GM12878 (cell line): ENCODE data around the gene CERK. TPM values are rescaled to one million over a fixed set of nuclear protein-coding genes. Genes with fewer than 3 reads are reported as not detected.

Experiments used
- ATAC-seq: fragments of 200-7000 bp; cut with Tn5 transposase; 3 replicates; pipeline ENCODE4 v1.9.1; 2020; ENCODE audit warnings: mild to moderate bottlenecking, moderate library complexity
- BruUV-seq: library from RNA; stranded (reverse); fragments of 400-500 nt; replicated peaks from 2 replicates; lab custom pipeline; 2021; lab: Mats Ljungman, UMichigan
- CTCF ChIA-PET: fragments of 300-600 bp; sonication (Branson Sonifier 250); formaldehyde crosslinking; extraction: SDS; loops from one replicate; lab custom pipeline; 2021; ENCODE audit warnings: inconsistent platforms; lab: Yijun Ruan, JAX
- POLR2A ChIA-PET: fragments of 350-600 bp; formaldehyde crosslinking; extraction: SDS; loops from one replicate; lab custom pipeline; 2021; ENCODE audit warnings: inconsistent platforms; lab: Charles Lee
- RAD21 ChIA-PET: fragments of 300-600 bp; sonication (Branson Sonifier 250); formaldehyde crosslinking; loops from one replicate; lab custom pipeline; 2023; ENCODE audit warnings: antibody characterized with exemption; ENCODE audit not compliant: unreplicated experiment; lab: Charles Lee
- SMC1A ChIA-PET: fragments of 300-600 bp; sonication (Branson Sonifier 250); formaldehyde crosslinking; loops from one replicate; lab custom pipeline; 2023; ENCODE audit not compliant: unreplicated experiment, uncharacterized antibody; lab: Charles Lee
- DNase-seq: peaks from one replicate; pipeline ENCODE4 v3.0.0-alpha.2; 2011; ENCODE audit warnings: low read depth, low spot score
- FAIRE-seq: peaks from 3 replicates; lab custom pipeline; 2011; peaks lifted over from hg19 to GRCh38; lab: Jason Lieb, UNC
- H2AFZ ChIP-seq: 2 replicates; pipeline ENCODE4 v1.6.0; 2011; ENCODE audit warnings: low read depth, low read length, control low read depth; ENCODE audit not compliant: control insufficient read depth
- H3K27ac ChIP-seq: 2 replicates; pipeline ENCODE4 v1.5.1; 2011; ENCODE audit warnings: control low read depth; ENCODE audit not compliant: control insufficient read depth, insufficient read depth
- H3K27me3 ChIP-seq, 2 experiments: replicated peaks in 1 of 2; 2 replicates each; pipeline versions ENCODE4 v1.6.0 to v1.6.1; 2011; ENCODE audit warnings: low read length in 1 of 2; ENCODE audit not compliant: control insufficient read depth in 2 of 2, insufficient read depth in 2 of 2
- H3K36me3 ChIP-seq, 2 experiments: 2 replicates each; pipeline ENCODE4 v1.5.1; 2011; ENCODE audit warnings: low read length in 1 of 2; ENCODE audit not compliant: control insufficient read depth in 2 of 2, insufficient read depth in 2 of 2
- H3K4me1 ChIP-seq: 2 replicates; pipeline ENCODE4 v1.6.1; 2011; ENCODE audit warnings: mild to moderate bottlenecking, low read length, moderate library complexity, mixed read lengths; ENCODE audit not compliant: control insufficient read depth, insufficient read depth
- H3K4me2 ChIP-seq: 2 replicates; pipeline ENCODE4 v1.6.0; 2011; ENCODE audit warnings: control low read depth; ENCODE audit not compliant: control insufficient read depth, insufficient read depth
- H3K4me3 ChIP-seq: fragments of 200-600 bp; sonication (generic); 2 replicates; pipeline ENCODE4 v1.5.1; 2016
- H3K79me2 ChIP-seq: 2 replicates; pipeline ENCODE4 v1.6.0; 2011; ENCODE audit warnings: low read length; ENCODE audit not compliant: control insufficient read depth, insufficient read depth
- H3K9ac ChIP-seq: 2 replicates; pipeline ENCODE4 v1.8.0; 2011; ENCODE audit warnings: low read length, control low read depth, mixed read lengths; ENCODE audit not compliant: control insufficient read depth, insufficient read depth
- H3K9me3 ChIP-seq: replicated peaks from 3 replicates; pipeline ENCODE4 v1.5.1; 2011; ENCODE audit warnings: mild to moderate bottlenecking, low read length; ENCODE audit not compliant: control insufficient read depth, insufficient read depth
- H4K20me1 ChIP-seq: 2 replicates; pipeline ENCODE4 v1.6.0; 2011; ENCODE audit not compliant: control insufficient read depth, insufficient read depth
- BACH1 ChIP-seq: fragments of 450-650 bp; IDR thresholded peaks from 2 replicates; pipeline ENCODE4 v1.6.1; 2017; ENCODE audit warnings: mild to moderate bottlenecking, borderline replicate concordance
- BRCA1 ChIP-seq: IDR thresholded peaks from 2 replicates; pipeline ENCODE4 v1.6.1; 2011; ENCODE audit warnings: low read depth, low read length, improper control_type of control experiment
- MEF2B ChIP-seq: fragments of 450-650 bp; IDR thresholded peaks from 2 replicates; pipeline ENCODE4 v1.6.1; 2018; ENCODE audit warnings: mild to moderate bottlenecking, moderate library complexity; ENCODE audit not compliant: partially characterized antibody, poor library complexity, severe bottlenecking
- MYB ChIP-seq: fragments of 150-350 bp; IDR thresholded peaks from 2 replicates; pipeline ENCODE4 v1.6.1; 2014; ENCODE audit warnings: mild to moderate bottlenecking, low read depth, low read length, borderline replicate concordance
- NBN ChIP-seq: fragments of 450-650 bp; IDR thresholded peaks from 2 replicates; pipeline ENCODE4 v1.6.1; 2016
- NRF1 ChIP-seq: conservative IDR thresholded peaks from 2 replicates; pipeline ENCODE4 v1.6.1; 2011; ENCODE audit warnings: mild to moderate bottlenecking, low read depth, low read length, improper control_type of control experiment
- RCOR1 ChIP-seq: conservative IDR thresholded peaks from 2 replicates; pipeline ENCODE4 v1.6.1; 2012; ENCODE audit warnings: low read depth, low read length, improper control_type of control experiment
- TAF1 ChIP-seq: IDR thresholded peaks from 2 replicates; pipeline ENCODE4 v1.6.1; 2011; ENCODE audit warnings: mild to moderate bottlenecking, low read depth, low read length, borderline replicate concordance
- TBL1XR1 ChIP-seq: IDR thresholded peaks from 2 replicates; pipeline ENCODE4 v1.6.1; 2012; ENCODE audit warnings: low read depth, low read length, improper control_type of control experiment
- ZBED1 ChIP-seq: IDR thresholded peaks from 2 replicates; pipeline ENCODE4 v1.6.1; 2016; ENCODE audit warnings: borderline replicate concordance
- ZNF217 ChIP-seq: fragments of 450-650 bp; IDR thresholded peaks from 2 replicates; pipeline ENCODE4 v1.6.1; 2017; ENCODE audit warnings: antibody characterized with exemption, mild to moderate bottlenecking
- WGBS: methylation state at CpG from one replicate; pipeline ENCODE4 v1.1.6; 2016; ENCODE audit warnings: low lambda C conversion rate; ENCODE audit not compliant: insufficient replicate concordance, insufficient coverage; ENCODE audit errors: missing lambda C conversion rate; 5-methylcytosine and 5-hydroxymethylcytosine counted together
- in situ Hi-C: fragments of 300-500 bp; cut with MboI; formaldehyde crosslinking; loops from 9 replicates; pipeline ENCODE4 v1.14.3; 2018; ENCODE audit warnings: mixed read lengths
- intact Hi-C: fragments of 100-400 bp; cut with micrococcal nuclease; formaldehyde crosslinking; loops from one replicate; pipeline ENCODE4 v1.14.2; 2022; ENCODE audit not compliant: unreplicated experiment
- polyA plus RNA-seq, 11 experiments: library from polyadenylated mRNA; depleted of rRNA in 4 of 11; unstranded in 6 of 11; stranded (reverse) in 5 of 11; fragments of >200 nt; fragmentation: Nextera tagmentation in 4 of 11; fragmentation: Illumina TruSeq in 1 of 11; extraction: Ambion mirVana in 4 of 11; extraction: Trizol in 1 of 11; gene quantifications; 1 replicate in 1 of 11; 2 replicates in 10 of 11; pipeline versions ENCODE4 v1.2.1 to v1.2.3, GENCODE V29; 2011 to 2016; ENCODE audit warnings: inconsistent platforms in 2 of 11, missing spikeins in 2 of 11, low read depth in 1 of 11
- total RNA-seq, 4 experiments: library from RNA; depleted of rRNA in 3 of 4; stranded (reverse); fragments of >200 nt in 3 of 4; fragmentation: Illumina TruSeq in 1 of 4; extraction: Trizol in 1 of 4; gene quantifications; 2 replicates each; pipeline versions ENCODE4 v1.2.1 to v1.2.3, GENCODE V29; 2013 to 2021
- TF ChIP-seq, protein P1 (sequence below), 3 experiments: IDR thresholded peaks in 2 of 3; conservative IDR thresholded peaks in 1 of 3; 2 replicates each; pipeline ENCODE4 v1.5.1; 2011; ENCODE audit warnings: low read depth in 3 of 3, low read length in 3 of 3, mild to moderate bottlenecking in 3 of 3, control low read depth in 2 of 3, moderate library complexity in 2 of 3, inconsistent platforms in 1 of 3, mixed read lengths in 1 of 3; ENCODE audit not compliant: control insufficient read depth in 2 of 3, insufficient read depth in 1 of 3; ENCODE audit errors: extremely low read depth in 1 of 3
- TF ChIP-seq, protein P2 (sequence below): IDR thresholded peaks from 2 replicates; pipeline ENCODE4 v1.6.1; 2012; ENCODE audit warnings: low read depth, low read length, improper control_type of control experiment

Gene CERK
- total and polyA plus RNA-seq, 10 of the 15 experiments (the other 5 are each of a cell fraction or from before 2014, with no cell fraction given): 4.0 to 41.1 (median 30.2) TPM

DNA sequence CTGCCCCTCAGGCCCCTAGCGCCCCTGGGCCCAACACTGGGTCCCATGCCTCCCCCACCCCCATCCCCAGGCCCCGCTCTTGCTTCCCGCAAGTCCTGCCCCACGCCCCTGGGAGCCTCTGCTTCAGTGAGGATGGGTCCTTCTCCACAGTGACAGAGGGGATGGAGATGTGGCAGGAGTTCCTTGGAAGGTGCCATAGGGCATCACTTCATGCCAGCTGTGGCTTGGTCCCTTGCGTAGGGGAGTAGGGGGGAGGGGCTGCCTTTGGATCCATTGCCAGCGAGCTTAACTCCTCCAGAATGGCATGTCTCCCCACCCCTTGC is 14.9 kb upstream of the CERK start (continued):
- TF ChIP-seq, protein P1, sequence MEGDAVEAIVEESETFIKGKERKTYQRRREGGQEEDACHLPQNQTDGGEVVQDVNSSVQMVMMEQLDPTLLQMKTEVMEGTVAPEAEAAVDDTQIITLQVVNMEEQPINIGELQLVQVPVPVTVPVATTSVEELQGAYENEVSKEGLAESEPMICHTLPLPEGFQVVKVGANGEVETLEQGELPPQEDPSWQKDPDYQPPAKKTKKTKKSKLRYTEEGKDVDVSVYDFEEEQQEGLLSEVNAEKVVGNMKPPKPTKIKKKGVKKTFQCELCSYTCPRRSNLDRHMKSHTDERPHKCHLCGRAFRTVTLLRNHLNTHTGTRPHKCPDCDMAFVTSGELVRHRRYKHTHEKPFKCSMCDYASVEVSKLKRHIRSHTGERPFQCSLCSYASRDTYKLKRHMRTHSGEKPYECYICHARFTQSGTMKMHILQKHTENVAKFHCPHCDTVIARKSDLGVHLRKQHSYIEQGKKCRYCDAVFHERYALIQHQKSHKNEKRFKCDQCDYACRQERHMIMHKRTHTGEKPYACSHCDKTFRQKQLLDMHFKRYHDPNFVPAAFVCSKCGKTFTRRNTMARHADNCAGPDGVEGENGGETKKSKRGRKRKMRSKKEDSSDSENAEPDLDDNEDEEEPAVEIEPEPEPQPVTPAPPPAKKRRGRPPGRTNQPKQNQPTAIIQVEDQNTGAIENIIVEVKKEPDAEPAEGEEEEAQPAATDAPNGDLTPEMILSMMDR (IDR thresholded peaks at IDR 0.05 in 2 of 3, conservative IDR thresholded peaks at IDR 0.05 in 1 of 3; ENCODE audit: control insufficient read depth in 2 of 3, extremely low read depth in 1 of 3, insufficient read depth in 1 of 3, low read depth in 3 of 3, low read length in 3 of 3): no peak
- TF ChIP-seq TAF1 (no peak), MEF2B (no peak), TBL1XR1 (no peak)
- TF ChIP-seq, protein P2, sequence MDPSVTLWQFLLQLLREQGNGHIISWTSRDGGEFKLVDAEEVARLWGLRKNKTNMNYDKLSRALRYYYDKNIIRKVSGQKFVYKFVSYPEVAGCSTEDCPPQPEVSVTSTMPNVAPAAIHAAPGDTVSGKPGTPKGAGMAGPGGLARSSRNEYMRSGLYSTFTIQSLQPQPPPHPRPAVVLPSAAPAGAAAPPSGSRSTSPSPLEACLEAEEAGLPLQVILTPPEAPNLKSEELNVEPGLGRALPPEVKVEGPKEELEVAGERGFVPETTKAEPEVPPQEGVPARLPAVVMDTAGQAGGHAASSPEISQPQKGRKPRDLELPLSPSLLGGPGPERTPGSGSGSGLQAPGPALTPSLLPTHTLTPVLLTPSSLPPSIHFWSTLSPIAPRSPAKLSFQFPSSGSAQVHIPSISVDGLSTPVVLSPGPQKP: no peak

DNA sequence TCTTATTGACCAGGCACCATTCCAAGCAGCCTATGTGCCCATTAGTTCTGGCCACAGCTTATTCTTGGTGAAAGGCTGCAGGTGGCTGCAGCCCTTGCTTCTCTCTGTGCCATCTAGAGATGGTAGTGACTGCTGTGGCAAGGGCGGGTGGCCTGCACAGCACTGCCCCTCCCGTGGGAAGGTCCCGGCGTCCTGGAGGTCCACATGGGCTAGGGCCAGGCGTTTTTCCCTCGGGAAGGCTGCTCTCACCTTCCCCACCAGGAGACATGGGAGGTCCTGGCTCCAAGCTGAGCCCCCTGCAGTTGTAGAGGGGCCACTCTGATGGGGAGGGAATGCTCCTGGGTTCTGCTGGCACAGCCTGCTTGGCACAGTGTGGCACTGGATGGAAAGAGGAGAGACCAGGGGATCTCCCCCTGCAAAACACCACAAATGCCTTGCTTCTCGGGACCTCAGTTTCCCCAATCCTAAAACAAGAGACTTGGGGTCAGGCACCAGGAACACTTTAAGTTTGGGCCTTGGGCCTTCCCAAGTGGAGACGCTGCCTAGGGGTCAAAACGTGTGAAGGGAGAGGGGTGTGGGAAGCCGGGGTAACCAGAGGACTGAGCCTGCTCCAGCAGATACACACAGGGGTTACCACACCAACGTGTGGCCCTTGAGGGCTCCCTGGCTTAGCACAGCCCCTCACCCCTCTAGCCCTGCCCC is 14.4 kb upstream of the CERK start:
- ChIA-PET SMC1A (no interaction called here), POLR2A (no interaction called here), RAD21 (no interaction called here), CTCF (no interaction called here)
- no peak overlapping the region for H3K9ac ChIP-seq
- H3K4me3 ChIP-seq: no peak overlapping the region
- TF ChIP-seq BRCA1: no peak
- no peak for TF ChIP-seq RCOR1
- no peak for TF ChIP-seq ZBED1
- no peak for TF ChIP-seq TAF1
- no peak for TF ChIP-seq BACH1
- no peak for TF ChIP-seq NRF1
- no peak for TF ChIP-seq ZNF217
- TF ChIP-seq, protein P2: no peak
- TF ChIP-seq MYB: no peak
- no peak for TF ChIP-seq NBN
- H3K27me3 ChIP-seq: no peaks in the 10 kb centered on the region
- intact Hi-C loops (no loop called here), in situ Hi-C loops (loop anchor here (10.0 to 25.0 kb wide), 2 partner anchors 1335 to 1742 kb away; no protein-coding TSS in a partner anchor)
- no peak overlapping the region for H3K27ac ChIP-seq
- FAIRE-seq (no peak), DNase-seq (no peak), ATAC-seq (no peak)
- no TSS peak for BruUV-seq
- H2AFZ ChIP-seq: no peak overlapping the region
- H3K4me1 ChIP-seq: peaks cover 13% of the 10 kb centered on the region
- no peaks in the 10 kb centered on the region for H4K20me1 ChIP-seq
- peaks cover 3% of the 10 kb centered on the region; the same call in 1 of the 3 replicates for H3K9me3 ChIP-seq
- no peak overlapping the region for H3K4me2 ChIP-seq
- H3K79me2 ChIP-seq: no peaks in the 10 kb centered on the region
- no peaks in the 10 kb centered on the region for H3K36me3 ChIP-seq
- 20% methylated on average over 11 of the region's 11 CpGs for WGBS
